AG08395 (cell line): ENCODE measurements around the gene SEMA7A.

Experiments
- DNase-seq: peaks from one replicate; pipeline ENCODE4 v3.0.0; 2012; ENCODE audit warnings: mixed read lengths, low spot score

SEMA7A gene

DNA sequence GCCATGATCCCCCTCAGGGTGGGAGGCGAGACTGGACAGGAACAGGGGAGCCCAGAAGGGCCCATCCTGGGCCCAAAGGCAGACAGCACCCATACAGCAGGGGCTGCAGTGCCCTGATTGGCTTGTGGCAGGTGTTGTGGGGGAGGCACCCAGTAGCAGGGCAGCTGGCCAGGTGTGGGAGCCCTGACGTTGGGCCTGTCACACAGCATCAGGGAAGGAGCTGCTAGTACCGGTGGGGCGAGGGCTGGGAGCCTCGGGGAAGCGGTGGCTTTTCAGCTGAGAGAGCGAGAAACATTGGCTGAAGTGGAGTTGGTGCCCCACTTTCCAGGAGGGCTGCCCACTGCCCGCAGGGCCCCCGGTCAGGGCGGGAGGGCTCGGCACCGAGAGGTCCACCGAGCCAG lies 46.6 kb downstream of the SEMA7A start:
- DNase-seq = no peak

DNA sequence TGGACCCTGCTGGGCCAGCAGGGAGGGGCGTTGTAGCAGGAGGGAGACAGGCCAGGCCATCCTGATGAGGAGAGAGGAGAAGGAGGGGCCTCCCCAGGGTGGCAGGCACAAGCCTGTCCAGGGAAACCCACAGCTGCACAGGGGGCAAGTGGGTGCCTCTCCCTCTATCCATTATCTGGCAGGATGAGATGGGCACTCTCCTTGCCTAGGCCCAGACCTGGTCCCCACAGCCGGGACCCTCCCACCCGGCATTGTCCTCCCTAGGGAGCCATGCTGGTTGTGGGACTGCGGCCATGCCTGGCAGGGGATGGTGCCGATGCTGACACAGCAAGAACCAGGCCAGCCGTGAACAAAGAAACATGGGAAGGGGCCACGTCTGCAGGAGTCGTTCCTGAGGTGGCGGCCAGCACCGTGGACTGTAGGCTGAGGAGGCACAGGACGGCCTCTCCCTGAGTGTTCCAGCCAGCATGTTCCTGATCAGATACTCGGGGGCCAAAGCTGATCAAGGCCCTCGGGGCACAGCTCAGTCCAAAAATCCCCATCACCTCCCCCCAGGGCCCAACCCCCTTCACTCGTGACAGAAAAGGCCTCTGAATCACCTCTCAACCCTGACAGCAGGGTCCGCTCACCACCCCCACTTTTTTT lies 47.1 kb downstream of the SEMA7A start:
- DNase-seq = no peak

DNA sequence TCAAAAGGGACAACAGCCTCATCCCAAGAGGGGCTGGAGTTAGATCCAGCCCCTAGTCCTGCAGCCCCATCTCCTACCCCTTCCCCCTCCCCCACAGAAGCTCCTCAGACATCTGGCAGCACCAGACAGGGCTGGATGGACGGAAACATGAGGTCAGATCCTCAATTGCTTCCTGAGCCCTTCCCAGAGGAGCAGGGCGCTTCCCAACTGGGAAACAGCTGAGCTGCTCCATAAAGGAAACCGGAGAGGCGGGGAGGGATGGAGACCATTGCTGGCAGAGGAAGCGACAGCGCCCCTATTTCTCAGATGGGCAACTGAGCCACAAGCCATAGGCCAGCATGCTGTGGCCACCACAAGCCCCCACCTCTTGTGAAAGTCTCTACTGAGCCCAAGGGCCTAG lies 48.0 kb downstream of the SEMA7A start:
- DNase-seq = no peak

DNA sequence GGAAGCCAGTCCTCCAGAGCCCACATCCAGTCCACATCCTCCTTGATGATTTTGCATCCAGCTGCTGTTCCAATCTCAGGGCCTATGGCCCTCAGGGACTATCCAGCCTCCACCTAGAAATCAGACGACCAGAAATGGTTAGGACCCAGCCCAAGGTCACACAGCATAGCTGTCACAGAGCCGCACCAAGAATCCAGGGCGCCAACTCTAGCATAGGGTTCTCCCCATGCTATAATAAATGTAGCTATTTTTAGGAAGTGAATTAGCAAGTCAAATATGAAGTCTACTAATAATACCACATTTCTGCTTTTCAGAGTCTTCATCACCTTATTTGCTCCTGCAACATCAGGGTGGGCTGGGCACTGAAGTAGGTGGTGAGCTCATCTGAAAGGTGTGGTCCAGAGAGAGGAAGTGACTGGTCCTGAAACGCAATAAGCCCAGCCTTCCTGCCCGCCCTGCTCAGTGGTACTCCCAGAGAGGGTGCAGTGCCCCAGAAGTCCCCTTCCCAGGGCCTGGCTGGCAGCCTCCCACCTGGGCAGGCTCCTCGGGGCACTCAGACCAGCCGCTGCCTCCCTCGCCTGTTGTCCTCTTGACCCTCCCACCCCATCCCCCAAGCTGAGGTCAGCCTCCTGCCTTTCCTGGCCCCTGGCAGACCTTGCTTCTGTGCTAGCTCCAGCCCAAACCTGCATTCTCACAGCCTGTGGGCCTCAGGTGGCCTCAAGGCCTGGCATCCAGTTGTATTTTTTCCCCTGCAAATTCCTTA lies 48.7 kb downstream of the SEMA7A start:
- no peak for DNase-seq

DNA sequence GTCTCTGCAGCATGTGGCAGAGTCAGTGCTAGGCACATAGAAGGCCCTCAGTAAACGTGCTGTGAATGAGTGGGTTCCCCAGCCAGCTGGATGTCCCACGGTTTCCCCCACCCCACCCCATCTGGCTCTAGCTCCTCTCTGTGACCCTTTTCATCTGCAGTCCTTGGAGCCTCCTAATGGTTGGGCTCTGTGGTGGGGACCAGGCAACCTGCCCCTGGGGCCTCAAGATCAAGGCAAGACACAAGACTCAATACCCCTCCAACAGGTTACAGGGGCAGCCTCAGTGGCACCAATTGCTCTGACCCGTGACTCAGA lies 49.2 kb downstream of the SEMA7A start:
- DNase-seq = no peak

DNA sequence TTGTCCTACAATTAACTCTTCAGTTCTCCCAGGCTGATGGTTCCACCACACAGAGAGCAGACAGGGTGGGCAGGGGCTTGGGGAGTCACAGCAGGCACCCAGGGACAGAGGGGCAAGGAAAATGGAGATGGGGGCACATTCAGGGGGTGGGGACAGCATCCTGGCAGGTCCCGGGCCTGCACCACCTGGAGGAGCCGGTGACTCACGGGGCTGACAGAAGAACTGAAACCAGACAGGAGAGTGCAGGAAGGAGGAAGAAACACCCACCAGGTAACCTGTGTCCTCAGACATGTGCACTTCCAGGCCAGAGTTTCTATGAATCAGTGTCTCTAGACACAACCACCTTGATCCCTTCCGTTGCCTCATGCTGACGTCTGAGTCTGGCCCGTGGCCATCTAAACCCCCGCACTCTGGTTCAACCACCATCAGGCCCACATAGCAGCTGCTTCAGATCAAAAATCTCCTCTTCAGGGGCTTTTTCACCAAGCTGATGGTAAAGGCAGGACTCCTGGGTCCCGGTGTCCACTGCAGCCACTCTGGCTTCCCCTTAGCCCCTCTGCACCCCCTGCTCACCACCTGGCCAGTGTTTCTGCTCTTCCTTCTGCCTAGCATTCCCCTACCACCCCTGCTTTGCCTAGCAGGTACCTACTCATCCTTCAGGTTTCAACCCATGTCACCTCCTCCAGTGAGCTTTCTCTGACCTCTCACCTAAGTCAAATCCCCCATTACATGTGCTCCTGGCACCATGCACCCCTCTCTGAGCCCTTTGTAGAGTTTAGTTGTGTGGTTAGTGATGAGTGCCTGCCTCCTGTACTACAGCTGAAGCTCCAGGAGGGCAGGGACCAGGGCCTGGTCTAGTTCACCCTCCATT lies 49.8 kb downstream of the SEMA7A start:
- no peak for DNase-seq

DNA sequence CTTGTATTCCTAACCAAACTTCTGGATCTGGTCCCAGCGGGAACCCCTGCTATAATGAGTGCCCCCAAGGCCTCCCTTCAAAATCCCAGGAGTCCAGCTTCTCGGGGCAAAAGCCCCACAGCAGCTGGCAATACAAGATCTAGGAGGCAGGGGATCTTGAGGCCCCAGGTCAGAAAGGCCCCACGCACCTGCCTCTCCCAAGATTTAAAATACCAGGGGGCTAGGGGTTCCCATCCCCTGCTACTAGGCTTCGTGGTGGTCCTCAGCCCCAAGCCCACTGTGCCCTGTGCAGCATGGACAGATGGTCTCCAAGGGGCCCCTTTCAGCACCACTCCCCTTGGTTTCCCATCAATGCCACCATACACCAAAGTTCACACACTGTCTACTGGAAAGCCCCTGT lies 50.5 kb downstream of the SEMA7A start:
- DNase-seq = no peak

DNA sequence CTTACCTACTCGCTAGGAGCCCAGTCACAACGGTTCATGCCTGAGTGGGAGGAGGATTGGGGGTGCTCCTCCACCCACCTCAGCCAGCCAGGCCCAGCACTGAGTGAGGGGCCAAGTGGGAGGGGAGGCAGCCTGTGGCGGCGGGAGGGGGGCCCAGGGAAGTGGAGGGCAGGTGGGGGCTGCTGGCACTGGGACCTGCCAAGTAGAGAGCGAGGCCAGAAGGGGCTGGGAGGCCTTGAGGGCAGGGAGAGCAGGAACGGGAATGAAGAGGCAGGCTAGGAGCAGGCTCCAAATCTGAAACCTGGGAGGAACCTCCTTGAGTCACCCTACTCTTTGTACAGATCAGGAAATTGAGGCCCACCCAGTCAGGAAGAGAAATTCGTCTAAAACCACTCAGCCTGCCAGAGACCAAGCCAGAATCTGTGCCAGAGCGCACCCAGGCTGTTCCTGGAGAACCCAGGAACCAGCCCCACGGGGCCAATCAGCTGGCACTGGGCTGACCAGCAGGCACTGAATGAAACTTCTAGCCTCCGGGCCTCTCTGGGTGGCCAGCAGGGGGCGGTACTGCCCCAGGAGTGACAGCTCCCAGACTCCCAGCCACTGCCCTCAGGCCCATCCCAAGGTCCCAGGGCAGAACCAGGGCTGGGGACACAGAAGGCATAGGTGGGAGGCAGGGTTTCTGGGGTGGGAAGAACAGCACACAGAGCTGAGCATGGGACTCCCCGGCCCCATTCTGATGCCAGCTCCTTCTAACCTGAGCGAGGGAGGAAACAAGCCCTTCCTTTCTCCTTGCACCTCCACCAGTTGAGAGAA lies 51.5 kb downstream of the SEMA7A start:
- DNase-seq = peak; percentile 96

DNA sequence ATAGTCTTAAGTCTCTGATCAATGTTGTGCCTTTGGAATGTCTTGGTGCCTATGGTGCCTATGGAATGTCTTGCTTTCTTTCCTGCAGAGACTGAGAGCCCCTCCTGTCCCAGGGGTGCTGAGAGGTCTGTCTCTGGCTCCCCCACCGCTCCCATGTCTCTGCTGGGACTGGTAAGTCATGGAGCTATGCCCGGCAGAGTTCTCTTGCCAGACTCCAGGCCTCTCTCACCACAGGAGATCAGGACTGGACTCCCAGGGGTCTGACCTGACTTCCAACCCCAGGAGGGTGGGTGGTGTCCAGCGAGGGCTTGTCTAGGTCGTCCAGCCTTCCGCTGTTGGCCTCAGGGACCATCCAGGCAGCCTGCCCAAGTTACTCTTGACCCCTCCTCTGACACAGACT lies 52.3 kb downstream of the SEMA7A start:
- DNase-seq = no peak

DNA sequence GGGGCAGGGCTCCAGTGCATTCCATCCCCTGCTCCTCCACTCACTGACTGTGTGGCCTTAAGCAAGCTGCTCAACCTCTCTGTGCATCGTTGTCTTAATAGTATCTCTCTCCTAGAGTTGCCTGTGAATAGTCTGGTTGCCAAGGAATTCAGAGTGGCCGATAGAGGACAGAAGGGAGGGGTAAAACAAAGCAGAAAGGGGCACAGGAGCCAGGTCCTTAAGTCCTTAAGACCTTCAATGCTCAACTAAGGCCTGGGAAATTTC lies 52.6 kb downstream of the SEMA7A start:
- DNase-seq = no peak

DNA sequence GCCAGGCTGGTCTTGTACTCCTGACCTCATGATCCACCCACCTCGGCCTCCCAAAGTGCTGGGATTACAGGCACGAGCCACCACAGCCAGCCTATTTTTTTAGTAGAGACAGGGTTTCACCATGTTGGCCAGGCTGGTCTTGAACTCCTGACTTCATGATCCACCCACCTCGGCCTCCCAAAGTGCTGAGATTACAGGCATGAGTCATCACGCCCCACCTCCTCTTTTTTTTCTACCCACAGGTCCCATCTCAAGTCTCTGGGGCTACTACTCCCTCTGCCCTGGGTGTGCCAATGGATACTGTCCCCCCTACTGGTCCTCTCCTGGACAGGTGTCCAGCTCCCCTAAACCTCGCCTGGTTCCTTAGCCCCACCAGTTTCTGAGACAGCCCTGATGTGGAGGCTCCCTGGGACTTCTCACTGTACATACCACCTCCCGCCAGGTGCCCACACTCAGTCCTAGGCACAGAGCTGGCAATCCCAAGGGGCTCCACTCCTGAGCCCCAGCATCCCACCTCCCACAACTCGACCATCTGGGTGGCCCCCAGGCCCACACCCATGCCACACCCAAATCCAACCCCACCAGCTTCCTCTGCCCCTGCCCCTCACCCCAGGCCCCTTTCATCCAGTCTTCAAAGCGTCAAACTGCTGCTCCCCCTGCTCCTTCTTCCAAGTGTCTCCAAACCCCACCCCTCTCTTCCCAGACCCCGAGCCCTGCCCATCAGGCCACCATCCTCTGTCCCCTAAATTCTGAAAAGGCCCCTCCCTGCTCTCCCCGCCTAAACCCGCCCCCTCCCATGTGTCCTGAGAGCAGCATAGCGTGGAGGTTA lies 53.2 kb downstream of the SEMA7A start:
- DNase-seq = no peak

DNA sequence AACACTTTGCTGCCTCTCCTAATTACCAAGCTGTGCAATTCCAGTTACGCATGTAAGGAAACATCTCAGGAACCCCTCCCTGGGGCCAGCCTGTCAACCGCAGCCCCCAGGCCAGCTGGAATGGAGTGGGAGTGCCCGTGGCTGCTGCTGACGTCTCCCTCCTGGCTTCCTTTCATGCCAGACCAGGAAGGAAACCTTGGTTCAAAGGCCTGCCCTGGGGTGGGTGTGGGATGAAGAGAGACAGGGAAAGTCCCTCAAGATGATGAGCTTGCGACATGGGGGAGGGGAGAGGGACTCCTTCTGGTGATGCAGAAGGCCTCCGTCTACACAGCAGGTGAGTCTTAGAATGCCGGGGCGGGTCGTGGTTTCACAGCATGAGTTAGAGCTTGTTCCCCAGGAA lies 54.9 kb downstream of the SEMA7A start:
- DNase-seq = no peak

DNA sequence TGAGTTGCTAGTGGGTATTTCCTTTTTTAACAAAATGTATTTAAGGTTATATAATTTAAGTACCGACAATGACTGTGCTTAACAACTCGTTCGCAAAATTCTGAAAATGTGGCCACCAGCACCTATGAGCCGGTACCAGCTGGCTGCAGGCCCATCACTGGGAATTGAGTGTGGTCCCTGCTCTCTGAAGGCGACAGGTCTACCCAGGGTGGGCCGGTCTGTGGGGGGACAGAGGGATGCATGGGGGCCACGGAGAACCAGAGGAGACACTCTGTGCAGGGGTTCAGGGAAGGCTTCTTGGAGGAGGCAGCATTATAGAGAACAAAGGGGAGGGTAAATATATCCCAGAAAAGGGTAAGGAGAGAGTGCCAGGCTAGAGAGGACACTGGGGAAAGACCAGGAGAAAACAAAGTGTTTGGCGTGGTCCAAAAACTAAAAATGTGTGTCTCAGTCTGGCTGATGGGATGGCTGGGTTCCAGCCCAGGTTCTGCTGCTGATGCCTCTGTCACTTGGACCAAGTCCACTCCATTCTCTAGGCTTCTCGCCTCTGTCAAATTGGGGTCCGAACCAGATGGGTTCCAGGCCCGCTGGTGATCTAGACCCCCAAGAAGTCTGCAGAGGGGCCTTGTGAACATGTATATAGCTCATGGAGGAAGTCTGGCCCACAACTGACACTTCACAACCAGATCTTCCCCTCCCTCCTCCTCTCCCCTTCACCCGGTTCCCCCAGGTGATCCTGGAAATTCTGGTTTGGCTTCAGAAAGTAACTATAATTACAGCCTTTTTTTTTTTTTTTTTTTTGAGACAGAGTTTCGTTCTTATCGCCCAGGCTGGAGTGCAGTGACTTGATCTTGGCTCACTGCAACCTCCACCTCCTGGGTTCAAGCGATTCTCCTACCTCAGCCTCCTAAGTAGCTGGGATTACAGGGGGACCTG lies 55.7 kb downstream of the SEMA7A start:
- DNase-seq = no peak

DNA sequence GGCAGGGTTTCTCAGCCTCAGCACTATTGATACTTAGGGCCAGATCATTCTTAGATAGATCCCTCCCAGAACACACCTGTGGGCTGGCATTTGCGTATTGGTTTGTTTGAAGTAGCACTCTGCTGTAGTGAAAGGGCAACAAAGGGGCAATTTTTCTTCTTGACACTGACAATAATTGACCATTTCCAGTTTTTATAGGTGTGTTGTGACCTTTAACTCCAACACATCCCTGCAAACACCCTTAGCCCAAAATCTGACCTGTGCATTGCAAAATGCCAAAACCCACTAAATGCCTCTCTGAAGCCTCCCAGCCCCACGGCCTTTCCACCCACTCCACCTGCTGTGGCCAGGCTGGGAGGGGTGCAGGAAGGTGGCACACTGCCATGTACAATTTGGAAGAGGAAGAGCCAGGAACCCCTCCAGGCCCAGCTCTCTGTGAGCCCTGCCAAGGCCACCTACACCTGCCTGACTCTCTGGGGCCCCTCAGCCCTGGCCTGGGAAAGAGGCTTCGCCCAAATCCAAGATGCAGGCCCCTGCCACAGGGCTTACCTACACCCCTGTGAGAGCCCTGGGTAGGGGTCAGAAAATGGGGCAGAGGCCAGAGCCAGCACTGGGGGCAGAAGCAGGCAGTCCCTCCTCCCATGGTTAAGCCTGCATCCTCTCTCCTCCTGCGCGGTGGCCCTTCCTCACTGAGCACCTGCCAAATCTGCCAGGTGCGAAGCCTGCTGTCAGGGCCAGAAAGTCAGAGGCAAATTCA lies 56.8 kb downstream of the SEMA7A start:
- DNase-seq = no peak

DNA sequence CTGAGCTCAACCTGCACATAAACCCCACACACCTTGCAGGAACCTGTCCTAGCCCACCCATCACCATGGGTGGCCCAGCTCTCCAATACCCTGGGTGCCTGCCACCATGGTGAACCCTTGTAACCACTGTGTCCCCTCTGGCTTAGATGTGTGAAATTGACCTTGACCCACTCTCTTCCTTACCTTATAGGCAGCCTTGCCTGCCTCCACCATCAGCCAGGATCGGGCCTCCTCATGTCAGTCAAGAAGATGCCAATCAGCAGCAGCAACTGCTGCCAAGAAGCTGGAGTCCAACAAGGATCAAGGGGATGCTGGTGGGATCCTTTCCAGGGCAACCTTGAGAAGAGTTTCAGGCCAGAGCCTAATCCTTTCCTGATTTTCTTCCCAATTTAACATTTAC lies 57.5 kb downstream of the SEMA7A start:
- DNase-seq = no peak

DNA sequence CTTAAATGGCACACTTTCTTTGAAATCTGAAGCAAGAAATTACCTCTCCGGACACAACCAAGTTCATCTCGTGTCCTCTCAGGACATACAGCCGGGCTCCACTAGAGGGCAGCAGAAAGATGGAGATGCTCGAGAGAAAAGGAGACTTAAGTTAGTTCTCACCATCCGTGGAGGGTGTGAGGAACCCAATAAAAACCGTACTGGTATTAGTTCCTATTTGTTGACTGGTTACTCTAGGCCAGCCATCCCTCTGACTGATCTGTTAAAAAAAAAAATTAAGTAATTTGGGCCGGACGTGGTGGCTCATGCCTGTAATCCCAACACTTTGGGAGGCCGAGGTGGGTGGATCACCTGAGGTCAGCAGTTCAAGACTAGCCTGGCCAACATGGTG lies 58.5 kb downstream of the SEMA7A start:
- peak; percentile 80 for DNase-seq

DNA sequence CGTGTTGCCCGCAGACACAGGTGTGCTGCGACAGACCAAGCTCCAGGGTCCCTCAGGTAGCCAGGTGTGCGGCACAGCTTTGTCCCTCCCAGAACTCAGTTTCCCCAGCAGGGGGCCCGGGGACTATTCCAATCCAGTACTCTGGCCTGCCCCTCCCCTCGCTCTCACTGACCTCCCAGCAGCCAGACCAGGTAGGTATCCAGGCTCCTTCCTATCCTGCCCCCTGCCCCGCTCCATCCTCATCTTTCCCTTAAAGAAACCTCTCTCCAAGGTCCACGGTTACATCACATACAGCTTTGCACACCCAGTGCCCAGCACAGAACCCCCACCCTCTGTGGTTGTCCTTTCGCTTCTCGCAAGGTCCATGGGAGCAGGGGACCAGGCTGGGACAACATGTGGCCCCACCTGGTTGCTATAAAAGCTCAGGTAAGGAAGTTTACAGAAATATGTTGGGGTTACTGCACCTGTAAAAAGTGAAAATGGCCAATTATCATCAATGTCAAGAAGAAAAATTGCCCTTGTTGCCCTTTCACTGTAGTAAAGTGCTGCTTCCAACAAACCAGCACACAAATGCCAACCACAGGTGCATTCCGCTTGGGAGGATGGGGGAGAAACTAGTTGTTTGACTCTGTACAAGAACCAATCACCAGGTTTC lies 59.0 kb downstream of the SEMA7A start:
- no peak for DNase-seq

DNA sequence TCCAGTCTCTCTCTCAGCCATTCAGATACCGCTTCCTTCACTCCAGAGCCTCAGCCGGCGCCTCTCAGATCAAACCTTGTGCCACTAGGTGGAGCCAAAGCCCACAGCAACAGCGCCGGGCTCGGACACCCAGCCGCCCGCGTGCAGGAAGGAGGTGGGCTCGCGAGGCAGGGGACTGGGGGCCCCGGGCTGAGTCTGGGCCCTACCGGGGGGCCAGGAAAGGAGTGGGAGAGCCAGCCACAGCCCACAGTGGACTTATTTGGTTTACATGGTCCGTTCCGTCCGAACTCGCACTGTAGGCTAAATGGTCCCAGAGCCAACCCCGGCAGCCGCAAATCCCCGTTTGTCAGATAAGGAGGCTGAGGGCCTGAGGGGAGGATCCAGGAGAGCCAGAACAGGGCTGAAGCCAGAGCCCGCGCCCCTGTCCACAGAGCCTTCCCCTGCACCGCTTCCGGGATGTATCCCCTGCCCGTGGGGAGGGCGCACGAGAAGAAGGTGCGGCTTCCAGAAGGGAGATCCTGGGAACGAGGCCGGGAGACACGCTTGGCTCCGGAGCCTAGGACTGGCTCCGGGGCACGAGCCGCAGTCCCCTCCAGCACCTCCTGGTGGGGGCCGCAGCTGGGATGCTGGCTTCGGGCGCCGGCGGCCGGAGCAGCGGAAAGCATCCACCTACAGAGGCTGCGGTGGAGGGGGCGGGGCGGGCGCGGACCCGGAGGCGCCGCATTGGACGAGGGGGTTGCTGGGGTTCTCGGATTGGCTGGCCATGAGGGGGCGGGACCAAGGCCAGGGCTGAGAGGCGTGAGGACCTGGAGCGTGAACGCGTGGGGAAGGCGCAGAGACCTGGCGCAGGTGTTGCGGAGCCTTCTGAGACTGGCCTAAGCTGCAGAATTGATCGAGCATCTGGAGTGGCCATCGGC lies 59.8 kb downstream of the SEMA7A start:
- peak; percentile 99 for DNase-seq
